ENCODE measurements around the gene MS4A13.

The MS4A13 gene, protein sequence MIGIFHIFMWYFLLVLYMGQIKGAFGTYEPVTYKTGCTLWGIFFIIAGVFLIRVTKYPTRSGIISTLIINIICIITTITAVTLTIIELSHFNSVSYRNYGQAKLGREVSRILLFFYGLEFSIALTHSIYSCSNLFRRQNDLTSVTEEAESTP

GRCh38 chr11:60515144-60515855, at the start of gene MS4A13:
Gene MS4A13 (plus strand): TSS chr11:60515392. CDS start chr11:60518084, 2,692 bp downstream.
- Histone ChIP-seq H2AFZ (no peak within 1 kb of the TSS), H3K36me3 (ENCODE audit: control insufficient read depth, insufficient read depth, low read length) (no peaks in the 10 kb centered on the region), H3K27ac (no peak within 1 kb of the TSS), H3K9me3 (ENCODE audit: control insufficient read depth, low read length) (no peaks in the 10 kb centered on the region), H3K9ac (no peak within 1 kb of the TSS), H3K4me1 (no peaks in the 10 kb centered on the region), H3K79me2 (no peaks in the 10 kb centered on the region), H3K4me2 (ENCODE audit: low read length) (no peak within 1 kb of the TSS), H3K4me3 (ENCODE audit: low read depth, low read length) (no peak within 1 kb of the TSS), H3K27me3 (ENCODE audit: control insufficient read depth, insufficient read depth, low read length) (no peaks in the 10 kb centered on the region)
- TF ChIP-seq, protein P1, sequence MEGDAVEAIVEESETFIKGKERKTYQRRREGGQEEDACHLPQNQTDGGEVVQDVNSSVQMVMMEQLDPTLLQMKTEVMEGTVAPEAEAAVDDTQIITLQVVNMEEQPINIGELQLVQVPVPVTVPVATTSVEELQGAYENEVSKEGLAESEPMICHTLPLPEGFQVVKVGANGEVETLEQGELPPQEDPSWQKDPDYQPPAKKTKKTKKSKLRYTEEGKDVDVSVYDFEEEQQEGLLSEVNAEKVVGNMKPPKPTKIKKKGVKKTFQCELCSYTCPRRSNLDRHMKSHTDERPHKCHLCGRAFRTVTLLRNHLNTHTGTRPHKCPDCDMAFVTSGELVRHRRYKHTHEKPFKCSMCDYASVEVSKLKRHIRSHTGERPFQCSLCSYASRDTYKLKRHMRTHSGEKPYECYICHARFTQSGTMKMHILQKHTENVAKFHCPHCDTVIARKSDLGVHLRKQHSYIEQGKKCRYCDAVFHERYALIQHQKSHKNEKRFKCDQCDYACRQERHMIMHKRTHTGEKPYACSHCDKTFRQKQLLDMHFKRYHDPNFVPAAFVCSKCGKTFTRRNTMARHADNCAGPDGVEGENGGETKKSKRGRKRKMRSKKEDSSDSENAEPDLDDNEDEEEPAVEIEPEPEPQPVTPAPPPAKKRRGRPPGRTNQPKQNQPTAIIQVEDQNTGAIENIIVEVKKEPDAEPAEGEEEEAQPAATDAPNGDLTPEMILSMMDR (IDR thresholded peaks at IDR 0.05) = no peak

- Histone ChIP-seq H3K27ac (no peak overlapping the region), H3K4me1 (no peaks in the 10 kb centered on the region), H3K9me3 (ENCODE audit: control insufficient read depth, low read length) (no peaks in the 10 kb centered on the region), H3K9ac (no peak overlapping the region), H3K27me3 (ENCODE audit: control insufficient read depth, insufficient read depth, low read length) (no peaks in the 10 kb centered on the region), H2AFZ (no peak overlapping the region), H3K4me2 (ENCODE audit: low read length) (no peak overlapping the region), H3K36me3 (ENCODE audit: control insufficient read depth, insufficient read depth, low read length) (no peaks in the 10 kb centered on the region), H3K79me2 (no peaks in the 10 kb centered on the region), H3K4me3 (ENCODE audit: low read depth, low read length) (no peak overlapping the region)
- TF ChIP-seq, protein P1 (IDR thresholded peaks at IDR 0.05) = no peak
These were observed 46.4 kb upstream of the MS4A13 start for GRCh38 chr11:60468829-60469228.

- Histone ChIP-seq H2AFZ (no peak overlapping the region), H3K4me1 (no peaks in the 10 kb centered on the region), H3K36me3 (ENCODE audit: control insufficient read depth, insufficient read depth, low read length) (no peaks in the 10 kb centered on the region), H3K4me2 (ENCODE audit: low read length) (no peak overlapping the region), H3K4me3 (ENCODE audit: low read depth, low read length) (no peak overlapping the region), H3K9me3 (ENCODE audit: control insufficient read depth, low read length) (no peaks in the 10 kb centered on the region), H3K79me2 (no peaks in the 10 kb centered on the region), H3K9ac (no peak overlapping the region), H3K27me3 (ENCODE audit: control insufficient read depth, insufficient read depth, low read length) (no peaks in the 10 kb centered on the region), H3K27ac (no peak overlapping the region)
- TF ChIP-seq, protein P1 (IDR thresholded peaks at IDR 0.05) = no peak
These were observed 45.5 kb upstream of the MS4A13 start for GRCh38 chr11:60469723-60470122.

DNA sequence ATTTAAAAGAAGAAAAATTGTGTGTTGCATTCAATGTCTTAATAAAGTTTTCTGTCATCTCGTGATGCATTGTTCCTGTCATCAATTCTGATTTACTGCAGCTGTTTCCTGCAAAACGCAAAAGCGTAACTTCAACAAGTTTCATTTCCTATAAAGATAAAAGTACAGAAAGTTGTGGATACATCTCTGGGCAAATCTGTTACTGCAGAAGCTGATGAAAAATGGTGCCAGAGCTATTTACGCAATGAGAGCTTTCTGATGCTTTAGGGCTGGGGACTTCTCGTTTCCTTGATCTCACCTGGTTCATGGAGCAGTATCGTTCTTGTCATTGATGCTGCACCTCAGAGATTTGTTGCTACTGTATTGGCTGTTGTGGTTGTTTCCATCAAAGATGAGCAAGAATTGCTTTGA, 38.2 kb upstream of the MS4A13 start:
- Histone ChIP-seq H3K36me3 (ENCODE audit: control insufficient read depth, insufficient read depth, low read length) (no peaks in the 10 kb centered on the region), H3K79me2 (no peaks in the 10 kb centered on the region), H3K27ac (no peak overlapping the region)

More for the DNA sequence above, 38.2 kb upstream of the MS4A13 start:
- Histone ChIP-seq H3K4me2 (ENCODE audit: low read length) (no peak overlapping the region), H2AFZ (no peak overlapping the region), H3K9me3 (ENCODE audit: control insufficient read depth, low read length) (no peaks in the 10 kb centered on the region), H3K4me3 (ENCODE audit: low read depth, low read length) (no peak overlapping the region), H3K9ac (no peak overlapping the region), H3K4me1 (no peaks in the 10 kb centered on the region), H3K27me3 (ENCODE audit: control insufficient read depth, insufficient read depth, low read length) (no peaks in the 10 kb centered on the region)
- TF ChIP-seq, protein P1 (IDR thresholded peaks at IDR 0.05) = no peak

Measured in parathyroid adenoma (tissue), 2 donors.